HG02981 (cell line): ENCODE data around the gene CXCR6.

ENCODE experiments used
- ATAC-seq: cut with Tn5 transposase; IDR thresholded peaks from one replicate; pipeline ENCODE4 v1.9.1; 2021; ENCODE audit warnings: mild to moderate bottlenecking, moderate library complexity; ENCODE audit not compliant: unreplicated experiment

CXCR6 gene

GRCh38 chr3:45921158-45922038, 21.9 kb upstream of the CXCR6 start:
- no peak for ATAC-seq

GRCh38 chr3:45922039-45922326, 21.3 kb upstream of the CXCR6 start:
- ATAC-seq, result no peak

GRCh38 chr3:45922950-45923590, 20.2 kb upstream of the CXCR6 start:
- no peak for ATAC-seq

GRCh38 chr3:45923755-45924154, 19.5 kb upstream of the CXCR6 start:
- no peak for ATAC-seq

GRCh38 chr3:45927881-45928280, 15.4 kb upstream of the CXCR6 start:
- no peak for ATAC-seq

DNA sequence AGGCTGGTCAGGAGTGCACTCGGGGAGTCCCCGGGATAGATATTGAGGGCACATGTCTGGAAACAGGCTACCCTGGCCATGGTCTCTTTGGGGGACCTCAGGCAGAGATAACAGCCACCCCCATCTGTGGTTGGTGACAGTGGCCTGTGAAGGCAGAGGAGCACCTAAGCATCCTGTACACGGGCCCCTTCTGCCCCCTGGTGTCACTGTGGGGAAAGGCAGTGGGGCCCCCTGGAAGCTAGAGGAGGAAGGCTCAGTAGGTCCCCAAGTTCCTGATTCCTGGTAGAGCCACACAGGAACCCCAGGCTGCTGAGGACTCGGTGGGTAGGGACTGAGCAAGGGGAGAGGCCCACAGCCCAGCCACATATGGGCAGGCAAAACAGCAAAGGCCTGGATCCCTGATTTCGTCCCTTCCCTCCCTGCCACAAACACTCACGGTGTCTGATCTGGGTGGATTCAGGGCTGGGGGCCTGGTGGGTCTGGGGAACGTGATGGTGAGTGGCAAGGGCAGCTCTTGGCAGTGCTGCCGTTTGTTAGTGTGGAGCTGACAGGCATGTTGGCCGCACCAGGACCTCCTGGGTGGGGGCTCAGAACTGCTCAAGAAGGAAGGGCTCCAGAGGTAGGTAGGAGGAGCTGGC, 14.1 kb upstream of the CXCR6 start:
- ATAC-seq, result no peak

- ATAC-seq, result no peak
These were observed 11.8 kb upstream of the CXCR6 start for GRCh38 chr3:45931496-45931895.

GRCh38 chr3:45932112-45932511, 11.2 kb upstream of the CXCR6 start:
- ATAC-seq, result no peak

DNA sequence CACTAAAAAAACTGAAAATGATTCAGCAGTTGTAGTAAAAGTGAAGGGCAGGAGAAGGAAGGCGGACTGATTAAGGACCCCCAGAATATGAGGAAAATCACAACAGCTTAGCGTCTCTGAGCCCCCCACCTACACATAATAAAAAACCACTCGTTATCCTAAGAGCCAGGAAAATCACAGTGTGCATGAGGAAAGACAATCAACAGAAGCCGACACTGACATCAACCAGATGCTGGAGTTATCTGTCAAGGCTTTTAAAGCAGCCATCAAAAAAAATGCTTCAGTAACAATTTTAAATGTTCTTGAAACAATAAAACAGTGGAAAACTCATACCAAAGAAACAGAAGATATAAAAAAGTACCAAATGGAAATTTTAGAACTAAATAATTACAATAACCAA, 9.7 kb upstream of the CXCR6 start:
- ATAC-seq, result no peak

DNA sequence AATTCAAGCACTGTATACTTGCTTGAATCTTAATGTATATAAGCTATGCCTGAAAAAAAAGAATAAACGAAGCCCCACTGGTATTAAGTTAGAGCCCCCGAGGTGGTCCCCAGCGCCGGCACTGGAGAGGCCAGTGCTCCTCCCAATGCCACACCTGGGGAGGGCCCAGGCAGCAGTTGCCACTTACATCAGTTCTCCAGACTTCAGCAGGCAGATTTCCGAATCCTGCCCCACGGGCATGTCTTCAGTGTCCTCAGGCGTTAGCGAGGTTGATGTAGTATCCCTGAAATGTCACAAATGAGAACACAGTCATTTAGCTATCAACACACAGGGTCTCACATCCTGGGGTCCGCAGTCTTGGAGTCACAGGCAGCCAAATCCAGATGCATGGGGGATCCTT, 7.0 kb upstream of the CXCR6 start:
- no peak for ATAC-seq

- ATAC-seq, result no peak
These were observed 5.8 kb upstream of the CXCR6 start for GRCh38 chr3:45937206-45938042.

- ATAC-seq, result no peak
These were observed 5.2 kb upstream of the CXCR6 start for GRCh38 chr3:45938043-45938435.

DNA sequence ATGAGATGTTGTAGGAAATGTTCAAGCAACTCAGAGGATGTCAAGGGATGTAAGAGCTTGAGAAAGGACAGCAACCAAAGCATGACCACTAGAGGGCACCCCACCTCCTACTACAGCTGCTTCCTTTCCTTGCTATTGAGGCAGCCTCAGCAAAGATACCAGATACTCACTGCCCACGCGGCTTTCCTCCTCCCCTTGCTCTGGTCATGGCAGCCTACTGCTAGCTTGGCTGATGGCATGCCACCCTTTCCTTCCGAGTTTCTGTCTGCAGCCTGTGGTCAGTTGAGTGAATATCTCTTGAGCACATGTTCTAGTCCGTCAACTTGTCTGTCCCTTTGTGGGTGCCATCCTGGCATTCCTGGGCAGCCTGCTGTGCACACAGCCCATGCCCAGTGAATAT, 4.4 kb upstream of the CXCR6 start:
- ATAC-seq, result no peak

- ATAC-seq, result no peak
These were observed 3.9 kb upstream of the CXCR6 start for GRCh38 chr3:45939341-45939771.

DNA sequence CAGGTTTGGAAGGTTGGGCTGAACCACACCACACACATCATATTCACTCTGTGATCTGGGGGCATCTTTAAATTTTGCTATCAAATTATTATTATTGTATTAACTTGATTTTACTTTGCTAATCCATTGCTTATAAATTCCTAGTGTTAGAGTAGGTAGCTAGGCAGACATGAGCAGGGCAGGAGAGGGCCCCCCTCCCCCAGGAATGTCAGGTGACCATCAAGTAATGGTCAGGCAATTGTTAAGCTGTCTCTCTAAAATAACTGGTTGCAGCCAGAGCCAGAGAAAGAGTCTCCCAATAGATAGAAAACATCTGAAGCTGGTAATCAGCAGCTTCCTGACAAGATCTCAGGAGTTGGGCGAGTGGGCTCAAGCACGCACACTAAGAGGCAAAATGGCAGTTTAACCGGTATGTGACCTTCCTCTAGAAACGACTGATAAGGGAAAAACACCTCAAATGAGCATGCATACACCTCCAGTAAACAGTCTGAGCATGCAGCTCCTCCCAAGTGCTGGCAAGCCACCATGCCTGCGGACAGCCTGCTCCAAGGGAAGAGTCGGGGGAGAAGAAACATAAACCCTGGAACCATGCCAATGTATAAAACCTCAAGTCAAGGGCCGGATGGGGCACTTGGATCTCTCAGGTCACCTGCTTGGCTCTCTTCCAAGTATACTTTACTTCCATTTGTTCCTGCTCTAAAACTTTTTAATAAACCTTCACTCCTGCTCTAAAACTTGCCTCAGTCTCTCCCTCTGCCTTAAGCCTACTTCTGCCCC, 3.1 kb upstream of the CXCR6 start:
- no peak for ATAC-seq

- no peak for ATAC-seq
These were observed 2.4 kb upstream of the CXCR6 start for GRCh38 chr3:45940781-45941365.

- ATAC-seq, result no peak
These were observed 1.0 kb upstream of the CXCR6 start for GRCh38 chr3:45942051-45942825.

- ATAC-seq, result no peak
These were observed 1.8 kb downstream of the CXCR6 start for GRCh38 chr3:45944830-45945620.

DNA sequence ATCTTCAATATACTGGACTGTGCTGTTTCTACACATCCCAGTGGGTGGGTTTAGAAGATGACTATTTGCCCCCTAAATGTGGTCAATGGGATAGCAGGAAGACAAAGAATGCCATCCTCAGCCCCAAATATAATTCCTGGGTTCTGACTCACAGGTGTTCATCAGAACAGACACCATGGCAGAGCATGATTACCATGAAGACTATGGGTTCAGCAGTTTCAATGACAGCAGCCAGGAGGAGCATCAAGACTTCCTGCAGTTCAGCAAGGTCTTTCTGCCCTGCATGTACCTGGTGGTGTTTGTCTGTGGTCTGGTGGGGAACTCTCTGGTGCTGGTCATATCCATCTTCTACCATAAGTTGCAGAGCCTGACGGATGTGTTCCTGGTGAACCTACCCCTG, 3.0 kb downstream of the CXCR6 start:
- no peak for ATAC-seq
